ENCODE results near the gene OR4X2.

DNA sequence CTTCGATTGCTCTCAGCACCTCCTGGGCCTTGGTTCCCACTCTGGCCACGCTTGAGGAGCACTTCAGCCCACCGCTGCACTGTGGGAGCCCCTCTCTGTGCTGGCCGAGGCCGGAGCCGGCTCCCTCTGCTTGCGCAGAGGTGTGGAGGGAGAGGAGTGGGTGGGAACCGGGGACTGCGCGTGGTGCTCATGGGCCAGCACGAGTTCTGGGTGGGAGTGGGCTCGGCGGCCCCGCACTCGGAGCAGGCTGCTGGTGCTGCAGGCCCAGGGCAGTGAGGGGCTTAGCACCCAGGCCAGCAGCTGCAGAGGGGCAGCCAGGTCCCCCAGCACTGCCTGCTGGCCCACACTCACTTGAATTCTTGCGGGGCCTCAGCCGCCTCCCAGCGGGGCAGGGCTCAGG, 16.1 kb upstream of the OR4X2 start:
- TF ChIP-seq, protein P1, sequence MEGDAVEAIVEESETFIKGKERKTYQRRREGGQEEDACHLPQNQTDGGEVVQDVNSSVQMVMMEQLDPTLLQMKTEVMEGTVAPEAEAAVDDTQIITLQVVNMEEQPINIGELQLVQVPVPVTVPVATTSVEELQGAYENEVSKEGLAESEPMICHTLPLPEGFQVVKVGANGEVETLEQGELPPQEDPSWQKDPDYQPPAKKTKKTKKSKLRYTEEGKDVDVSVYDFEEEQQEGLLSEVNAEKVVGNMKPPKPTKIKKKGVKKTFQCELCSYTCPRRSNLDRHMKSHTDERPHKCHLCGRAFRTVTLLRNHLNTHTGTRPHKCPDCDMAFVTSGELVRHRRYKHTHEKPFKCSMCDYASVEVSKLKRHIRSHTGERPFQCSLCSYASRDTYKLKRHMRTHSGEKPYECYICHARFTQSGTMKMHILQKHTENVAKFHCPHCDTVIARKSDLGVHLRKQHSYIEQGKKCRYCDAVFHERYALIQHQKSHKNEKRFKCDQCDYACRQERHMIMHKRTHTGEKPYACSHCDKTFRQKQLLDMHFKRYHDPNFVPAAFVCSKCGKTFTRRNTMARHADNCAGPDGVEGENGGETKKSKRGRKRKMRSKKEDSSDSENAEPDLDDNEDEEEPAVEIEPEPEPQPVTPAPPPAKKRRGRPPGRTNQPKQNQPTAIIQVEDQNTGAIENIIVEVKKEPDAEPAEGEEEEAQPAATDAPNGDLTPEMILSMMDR (IDR thresholded peaks at IDR 0.05): no peak
- TF ChIP-seq POLR2A (IDR thresholded peaks at IDR 0.05) (no peak), POLR2AphosphoS5 (IDR thresholded peaks at IDR 0.05) (no peak)
